C4-2B (cell line): ENCODE results near the gene KRT26.

Experiments used
- H3K27ac ChIP-seq: fragments of 450-650 bp; 2 replicates; pipeline ENCODE4 v1.5.1; 2017
- CTCF ChIP-seq: fragments of 450-650 bp; conservative IDR thresholded peaks from 2 replicates; pipeline ENCODE4 v1.5.1; 2017; ENCODE audit warnings: mild to moderate bottlenecking
- ZFX ChIP-seq: fragments of 450-650 bp; IDR thresholded peaks from 2 replicates; pipeline ENCODE4 v1.6.1; 2017

The KRT26 gene

GRCh38 chr17:40726919-40727318, 45.1 kb downstream of the KRT26 start:
- H3K27ac ChIP-seq = no peak overlapping the region
- TF ChIP-seq ZFX (no peak), CTCF (peak; percentile 53)

- no peak for TF ChIP-seq ZFX
- no peak for TF ChIP-seq CTCF
- H3K27ac ChIP-seq = no peak overlapping the region
Measured at GRCh38 chr17:40724656-40725055, 47.3 kb downstream of the KRT26 start.

- H3K27ac ChIP-seq = no peak overlapping the region
- TF ChIP-seq CTCF (no peak), ZFX (no peak)
Measured at GRCh38 chr17:40722241-40722640, 49.8 kb downstream of the KRT26 start.

GRCh38 chr17:40720899-40721298, 51.1 kb downstream of the KRT26 start:
- TF ChIP-seq CTCF = no peak
- no peak for TF ChIP-seq ZFX
- no peak overlapping the region for H3K27ac ChIP-seq

- no peak; the same call in 1 of the 2 replicates for TF ChIP-seq CTCF
- TF ChIP-seq ZFX = no peak
- no peak overlapping the region for H3K27ac ChIP-seq
Measured at GRCh38 chr17:40718930-40719329, 53.1 kb downstream of the KRT26 start.

- TF ChIP-seq CTCF = no peak
- no peak for TF ChIP-seq ZFX
- H3K27ac ChIP-seq = 0 out of 2 replicates have a peak overlapping the region, but pooled peaks have one; percentile 17
Measured at GRCh38 chr17:40717776-40718175, 54.2 kb downstream of the KRT26 start.
